Panc1 (cell line): Measurements from ENCODE around the gene AURKAIP1.

Source experiments
- CTCF ChIP-seq: fragments of 450-650 bp; IDR thresholded peaks from 2 replicates; pipeline ENCODE4 v1.5.1; 2017; ENCODE audit warnings: mild to moderate bottlenecking
- POLR2AphosphoS5 ChIP-seq: IDR thresholded peaks from 2 replicates; pipeline ENCODE4 v1.6.1; 2012; ENCODE audit warnings: mild to moderate bottlenecking, low read depth, low read length, moderate library complexity
- SIN3A ChIP-seq: IDR thresholded peaks from 2 replicates; pipeline ENCODE4 v1.6.1; 2012; ENCODE audit warnings: low read depth, mild to moderate bottlenecking, low read length, moderate library complexity, borderline replicate concordance; ENCODE audit not compliant: insufficient read depth

GRCh38 chr1:1342584-1343115 lies 32.4 kb downstream of the AURKAIP1 start:
- TF ChIP-seq SIN3A (no peak), POLR2AphosphoS5 (no peak), CTCF (no peak)
